Mucosa of descending colon (tissue), 3 donors: ENCODE results near the gene MEGF8. TPM values are rescaled to one million over a fixed set of nuclear protein-coding genes. Genes with fewer than 3 reads are reported as not detected.

ENCODE experiments used
- ATAC-seq: fragments of 200-7000 bp; cut with Tn5 transposase; one replicate; pipeline ENCODE4 v1.9.1; 2020; ENCODE audit warnings: mild to moderate bottlenecking, moderate library complexity
- DNase-seq, 3 donors: peaks; one replicate each; pipeline ENCODE4 v3.0.0-alpha.2; 2020
- H3K36me3 ChIP-seq: fragments of 200-600 bp; one replicate; pipeline ENCODE4 v1.8.0; 2021; ENCODE audit warnings: low read depth, mild to moderate bottlenecking
- H3K4me1 ChIP-seq: fragments of 200-600 bp; one replicate; pipeline ENCODE4 v1.8.0; 2021; ENCODE audit warnings: low read depth, mild to moderate bottlenecking
- H3K4me3 ChIP-seq: fragments of 200-600 bp; one replicate; pipeline ENCODE4 v1.8.0; 2021; ENCODE audit warnings: mild to moderate bottlenecking
- H3K9me3 ChIP-seq: fragments of 200-600 bp; one replicate; pipeline ENCODE4 v1.8.0; 2021; ENCODE audit warnings: mild to moderate bottlenecking
- CTCF ChIP-seq: fragments of 200-600 bp; IDR thresholded peaks from one replicate; pipeline ENCODE4 v1.8.0; 2022; ENCODE audit warnings: antibody characterized with exemption, mild to moderate bottlenecking
- intact Hi-C, 2 donors: fragments of 100-400 bp; cut with DNase I in 1 of 2; cut with micrococcal nuclease in 1 of 2; formaldehyde crosslinking; loops; one replicate each; pipeline versions ENCODE4 v1.11.0 to v1.11.1; 2022; cut with DNase I, micrococcal nuclease
- total RNA-seq, 3 donors: library from RNA; stranded (reverse); fragmentation: NEBNext Ultra II Directional in 2 of 3; extraction: Animal tissue kit (Norgen Biotek cat#: 25700) in 2 of 3; gene quantifications; one replicate each; pipeline versions ENCODE4 v1.2.1 to v1.2.4, GENCODE V29; 2021 to 2023
- donor health status: DM: no; HTN: no; CAD: no; lungs with moderate emphysema.
- donor health status: DM: no; HTN: no; CAD: no.
- donor health status: DM: no; HTN: yes; CAD: no.

Gene MEGF8
- total RNA-seq, 3 donors from 2014 or later: 17.6 to 27.0 (median 23.9) TPM

- intact Hi-C loops: no loop called here
- peaks cover 3% of the 10 kb centered on the region for H3K36me3 ChIP-seq
- ATAC-seq: no peak
- no peak for DNase-seq
- H3K4me1 ChIP-seq: peaks cover 6% of the 10 kb centered on the region
- no peak overlapping the region for H3K4me3 ChIP-seq
- no peaks in the 10 kb centered on the region for H3K9me3 ChIP-seq
- TF ChIP-seq CTCF: no peak
Observed at GRCh38 chr19:42293948-42294347, 31.5 kb upstream of the MEGF8 start.

DNA sequence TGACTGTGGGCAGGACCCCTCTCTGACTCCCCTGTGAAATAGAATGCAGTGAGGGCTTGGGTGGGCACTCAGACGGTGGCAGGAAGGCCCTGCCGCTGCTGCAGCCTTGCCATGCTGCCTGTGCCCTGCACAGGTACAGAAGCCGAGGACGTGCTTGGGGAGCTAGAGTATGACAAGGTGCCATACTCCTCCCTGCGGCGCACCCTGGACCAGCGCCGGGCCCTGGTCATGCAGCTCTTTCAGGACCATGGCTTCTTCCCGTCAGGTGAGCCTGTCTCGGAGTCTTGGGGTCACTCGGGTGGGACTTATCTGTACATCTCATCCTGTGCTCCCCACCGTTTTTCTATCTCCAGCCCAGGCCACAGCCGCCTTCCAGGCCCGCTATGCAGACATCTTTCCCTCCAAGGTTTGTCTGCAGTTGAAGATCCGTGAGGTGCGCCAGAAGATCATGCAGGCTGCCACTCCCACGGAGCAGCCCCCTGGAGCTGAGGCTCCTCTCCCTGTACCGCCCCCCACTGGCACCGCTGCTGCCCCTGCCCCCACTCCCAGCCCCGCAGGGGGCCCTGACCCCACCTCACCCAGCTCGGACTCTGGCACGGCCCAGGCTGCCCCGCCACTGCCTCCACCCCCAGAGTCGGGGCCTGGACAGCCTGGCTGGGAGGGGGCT is 30.8 kb upstream of the MEGF8 start:
- Histone ChIP-seq H3K4me1 (peaks cover 6% of the 10 kb centered on the region), H3K9me3 (no peaks in the 10 kb centered on the region), H3K36me3 (peaks cover 3% of the 10 kb centered on the region), H3K4me3 (no peak overlapping the region)
- no peak for ATAC-seq
- intact Hi-C loops: no loop called here
- no peak for TF ChIP-seq CTCF
- no peak for DNase-seq

- Histone ChIP-seq H3K4me3 (no peak overlapping the region), H3K36me3 (peaks cover 3% of the 10 kb centered on the region), H3K9me3 (no peaks in the 10 kb centered on the region), H3K4me1 (peaks cover 6% of the 10 kb centered on the region)
- intact Hi-C loops: no loop called here
- no peak for TF ChIP-seq CTCF
- no peak for ATAC-seq
- no peak for DNase-seq
Observed at GRCh38 chr19:42295342-42295741, 30.1 kb upstream of the MEGF8 start.

DNA sequence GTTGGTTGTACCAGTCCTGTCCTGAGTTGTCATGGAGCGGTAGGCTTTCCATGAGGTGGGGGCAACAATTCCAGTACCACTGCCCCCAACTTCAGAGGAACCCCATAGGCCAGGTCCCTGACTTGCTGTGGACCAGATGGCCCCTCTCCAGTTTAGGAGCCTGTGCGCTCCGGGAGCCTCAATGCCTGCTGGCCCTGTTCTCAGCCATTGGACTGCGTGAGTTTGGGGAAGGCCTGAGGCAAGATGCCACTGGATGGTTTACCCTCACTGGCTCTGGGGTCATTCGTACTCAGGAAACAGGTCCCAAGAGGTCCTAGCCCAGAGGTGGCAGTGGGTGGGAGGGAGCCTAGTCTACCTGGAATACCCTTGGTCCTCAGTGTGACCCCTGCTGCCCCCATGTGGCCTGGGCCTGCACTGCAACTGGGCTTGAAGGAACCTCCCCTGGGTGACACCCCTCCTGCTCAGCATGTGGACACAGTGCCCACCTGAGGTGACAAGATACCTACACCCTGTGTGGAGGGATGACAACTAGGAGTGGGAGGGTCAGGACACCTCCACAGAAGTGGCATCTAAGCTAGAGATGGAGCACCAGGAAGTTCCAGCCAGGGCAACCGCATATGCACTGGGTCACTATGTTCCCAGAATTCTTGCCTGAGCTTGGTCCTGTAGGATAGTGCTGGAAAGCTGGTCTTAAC is 29.5 kb upstream of the MEGF8 start:
- peak; percentile 81 for ATAC-seq
- TF ChIP-seq CTCF: peak; percentile 94
- no peaks in the 10 kb centered on the region for H3K36me3 ChIP-seq
- H3K4me1 ChIP-seq: peaks cover 6% of the 10 kb centered on the region
- no peak overlapping the region for H3K4me3 ChIP-seq
- intact Hi-C loops: no loop called here
- peak; percentile 83 to 96 (median 92) for DNase-seq
- H3K9me3 ChIP-seq: no peaks in the 10 kb centered on the region

- no peak for TF ChIP-seq CTCF
- no peak for DNase-seq
- Histone ChIP-seq H3K4me1 (peaks cover 7% of the 10 kb centered on the region), H3K9me3 (no peaks in the 10 kb centered on the region), H3K4me3 (no peak overlapping the region), H3K36me3 (no peaks in the 10 kb centered on the region)
- ATAC-seq: no peak
- intact Hi-C loops: no loop called here
Observed at GRCh38 chr19:42297039-42297438, 28.4 kb upstream of the MEGF8 start.
